ENCODE measurements around the gene SELL. TPM values are rescaled to one million over a fixed set of nuclear protein-coding genes. Genes with fewer than 3 reads are reported as not detected.
"Not testable (repeated sequence)": the region's sequence is repeated elsewhere in the genome, so short reads cannot be mapped to it uniquely, and the experiment has no call there.

SELL gene
- polyA plus RNA-seq, 1 of the 3 experiments (the other 2 are of a cell fraction): 0.58 TPM

GRCh38 chr1:169722779-169723178 lies 11.4 kb upstream of the SELL start:
- ChIA-PET POLR2A (no interaction called here), CTCF (interaction anchor here (2.4 kb wide), 1 partner anchor 11 kb away, joined by 7 read pairs; no protein-coding TSS in a partner anchor)
- Histone ChIP-seq H3K9me3 (no peaks in the 10 kb centered on the region), H3K36me3 (replicated peaks in 1 of 2; ENCODE audit: control insufficient read depth in 1 of 2, insufficient read depth in 2 of 2, low read length in 1 of 2) (no peaks in the 10 kb centered on the region), H3K4me1 (ENCODE audit: control insufficient read depth in 1 of 2, insufficient read depth in 2 of 2, low read depth in 1 of 2, low read length in 1 of 2) (no peaks in the 10 kb centered on the region; a peak in 2 of 4 replicates), H3K27ac (ENCODE audit: low read depth in 2 of 2, low read length in 1 of 2) (peak overlapping the region in 1 of 2 experiments; percentile 18; a peak in 1 of 4 replicates), H3K27me3 (ENCODE audit: insufficient read depth) (no peaks in the 10 kb centered on the region), H3K79me2 (ENCODE audit: insufficient read depth) (no peaks in the 10 kb centered on the region), H3K4me2 (peak overlapping the region; percentile 34; the same call in 1 of the 2 replicates), H3K9ac (no peak overlapping the region), H4K20me1 (ENCODE audit: insufficient read depth) (no peaks in the 10 kb centered on the region), H3K4me3 (ENCODE audit: low read depth in 2 of 2, low read length in 1 of 2) (no peak overlapping the region), H3K9me2 (no peaks in the 10 kb centered on the region), H3F3A (replicated peaks; ENCODE audit: insufficient read depth) (no peaks in the 10 kb centered on the region), H2AFZ (ENCODE audit: low read depth) (no peak overlapping the region)
- TF ChIP-seq TEAD4 (IDR thresholded peaks at IDR 0.05; ENCODE audit: borderline replicate concordance, insufficient read depth) (no peak), MXI1 (IDR thresholded peaks at IDR 0.05; ENCODE audit: low read depth, low read length) (no peak)
- TF ChIP-seq, protein P1, sequence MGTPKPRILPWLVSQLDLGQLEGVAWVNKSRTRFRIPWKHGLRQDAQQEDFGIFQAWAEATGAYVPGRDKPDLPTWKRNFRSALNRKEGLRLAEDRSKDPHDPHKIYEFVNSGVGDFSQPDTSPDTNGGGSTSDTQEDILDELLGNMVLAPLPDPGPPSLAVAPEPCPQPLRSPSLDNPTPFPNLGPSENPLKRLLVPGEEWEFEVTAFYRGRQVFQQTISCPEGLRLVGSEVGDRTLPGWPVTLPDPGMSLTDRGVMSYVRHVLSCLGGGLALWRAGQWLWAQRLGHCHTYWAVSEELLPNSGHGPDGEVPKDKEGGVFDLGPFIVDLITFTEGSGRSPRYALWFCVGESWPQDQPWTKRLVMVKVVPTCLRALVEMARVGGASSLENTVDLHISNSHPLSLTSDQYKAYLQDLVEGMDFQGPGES (IDR thresholded peaks at IDR 0.05; ENCODE audit: low read depth, low read length): no peak
- DNase-seq: no peak

DNA sequence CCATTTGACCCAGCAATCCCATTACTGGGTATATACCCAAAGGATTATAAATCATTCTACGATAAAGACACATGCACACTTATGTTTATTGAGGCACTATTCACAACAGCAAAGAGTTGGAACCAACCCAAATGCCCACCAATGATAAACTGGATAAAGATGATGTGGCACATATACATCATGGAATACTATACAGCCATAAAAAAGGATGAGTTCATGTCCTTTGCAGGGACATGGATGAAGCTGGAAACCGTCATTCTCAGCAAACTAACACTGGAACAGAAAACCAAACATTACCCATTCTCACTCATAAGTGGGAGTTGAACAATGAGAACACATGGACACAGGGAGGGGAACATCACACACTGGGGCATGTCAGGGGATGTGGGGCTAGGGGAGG lies 3.7 kb upstream of the SELL start:
- H4K20me1 ChIP-seq (ENCODE audit: insufficient read depth); H3K27me3 ChIP-seq (ENCODE audit: insufficient read depth); DNase-seq; H3K79me2 ChIP-seq (ENCODE audit: insufficient read depth); POLR2A ChIA-PET; H3F3A ChIP-seq (replicated peaks; ENCODE audit: insufficient read depth); H3K4me3 ChIP-seq (ENCODE audit: low read depth in 2 of 2, low read length in 1 of 2); H3K9me2 ChIP-seq; H3K4me1 ChIP-seq (ENCODE audit: control insufficient read depth in 1 of 2, insufficient read depth in 2 of 2, low read depth in 1 of 2, low read length in 1 of 2); H3K9ac ChIP-seq; H3K9me3 ChIP-seq; H2AFZ ChIP-seq (ENCODE audit: low read depth); CTCF ChIA-PET; H3K27ac ChIP-seq (ENCODE audit: low read depth in 2 of 2, low read length in 1 of 2); H3K4me2 ChIP-seq; H3K36me3 ChIP-seq (replicated peaks in 1 of 2; ENCODE audit: control insufficient read depth in 1 of 2, insufficient read depth in 2 of 2, low read length in 1 of 2): not testable (repeated sequence)
- WGBS (ENCODE audit: low lambda C conversion rate): 50% methylated on average over 2 of the region's 2 CpGs

DNA sequence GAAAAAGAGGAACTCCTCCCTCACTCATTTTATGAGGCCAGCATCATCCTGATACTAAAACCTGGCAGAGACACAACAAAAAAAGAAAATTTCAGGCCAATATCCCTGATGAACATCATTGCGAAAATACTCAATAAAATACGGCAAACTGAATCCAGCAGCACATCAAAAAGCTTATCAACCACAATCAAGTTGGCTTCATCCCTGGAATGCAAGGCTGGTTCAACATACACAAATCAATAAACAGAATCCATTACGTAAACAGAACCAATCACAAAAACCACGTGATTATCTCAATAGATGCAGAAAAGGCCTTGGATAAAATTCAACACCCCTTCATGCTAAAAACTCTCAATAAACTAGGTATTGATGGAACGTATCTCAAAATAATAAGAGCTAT lies 1.7 kb upstream of the SELL start:
- H3K4me2 ChIP-seq; DNase-seq; H3K79me2 ChIP-seq (ENCODE audit: insufficient read depth); H3K9me3 ChIP-seq; H3K4me1 ChIP-seq (ENCODE audit: control insufficient read depth in 1 of 2, insufficient read depth in 2 of 2, low read depth in 1 of 2, low read length in 1 of 2); H4K20me1 ChIP-seq (ENCODE audit: insufficient read depth); H3K4me3 ChIP-seq (ENCODE audit: low read depth in 2 of 2, low read length in 1 of 2); H3K9me2 ChIP-seq; H3K27ac ChIP-seq (ENCODE audit: low read depth in 2 of 2, low read length in 1 of 2); H3K36me3 ChIP-seq (replicated peaks in 1 of 2; ENCODE audit: control insufficient read depth in 1 of 2, insufficient read depth in 2 of 2, low read length in 1 of 2); H2AFZ ChIP-seq (ENCODE audit: low read depth); H3K9ac ChIP-seq; POLR2A ChIA-PET; H3F3A ChIP-seq (replicated peaks; ENCODE audit: insufficient read depth); H3K27me3 ChIP-seq (ENCODE audit: insufficient read depth): not testable (repeated sequence)
- CTCF ChIA-PET: interaction anchor here (1.1 to 2.3 kb wide), 3 partner anchors 27 to 127 kb away, joined by 3 to 11 read pairs (median 5); partner anchors contain the start of gene F5
- WGBS (ENCODE audit: low lambda C conversion rate): 31% methylated on average over 5 of the region's 5 CpGs

GRCh38 chr1:169712309-169712631 lies 850 bp upstream of the SELL start:
- H2AFZ ChIP-seq (ENCODE audit: low read depth): peak overlapping the region; percentile 81
- no peaks in the 10 kb centered on the region for H3K4me1 ChIP-seq (ENCODE audit: control insufficient read depth in 1 of 2, insufficient read depth in 2 of 2, low read depth in 1 of 2, low read length in 1 of 2)
- POLR2A ChIA-PET: no interaction called here

More at GRCh38 chr1:169712309-169712631, 850 bp upstream of the SELL start:
- Histone ChIP-seq H4K20me1 (ENCODE audit: insufficient read depth) (no peaks in the 10 kb centered on the region), H3K9ac (no peak overlapping the region), H3K27ac (ENCODE audit: low read depth in 2 of 2, low read length in 1 of 2) (no peak overlapping the region), H3K36me3 (replicated peaks in 1 of 2; ENCODE audit: control insufficient read depth in 1 of 2, insufficient read depth in 2 of 2, low read length in 1 of 2) (no peaks in the 10 kb centered on the region), H3F3A (replicated peaks; ENCODE audit: insufficient read depth) (peaks cover 4% of the 10 kb centered on the region), H3K9me2 (no peaks in the 10 kb centered on the region), H3K27me3 (ENCODE audit: insufficient read depth) (no peaks in the 10 kb centered on the region), H3K79me2 (ENCODE audit: insufficient read depth) (no peaks in the 10 kb centered on the region), H3K9me3 (no peaks in the 10 kb centered on the region), H3K4me3 (ENCODE audit: low read depth in 2 of 2, low read length in 1 of 2) (peak overlapping the region in 1 of 2 experiments; percentile 54; a peak in 1 of 4 replicates), H3K4me2 (peak overlapping the region; percentile 61; the same call in 1 of the 2 replicates)
- 45% methylated on average over 2 of the region's 2 CpGs for WGBS (ENCODE audit: low lambda C conversion rate)
- CTCF ChIA-PET: interaction anchor here (0.7 to 2.3 kb wide), 18 partner anchors 10 to 1106 kb away, joined by 3 to 11 read pairs (median 4); partner anchors contain the start of gene F5
- no peak for TF ChIP-seq FOXM1 (IDR thresholded peaks at IDR 0.05; ENCODE audit: low read depth)
- TF ChIP-seq FOSL2 (IDR thresholded peaks at IDR 0.05; ENCODE audit: borderline replicate concordance, low read depth): no peak
- no peak for DNase-seq
